Measurements from ENCODE around the gene F5. TPM values are rescaled to one million over a fixed set of nuclear protein-coding genes. Genes with fewer than 3 reads are reported as not detected.

F5 gene
- total and polyA plus RNA-seq, 9 of the 15 experiments (the other 6 are each of a cell fraction or from before 2014, with no cell fraction given) = 0.03 to 0.13 TPM; not detected in 7

GRCh38 chr1:169508432-169509338, 77.6 kb downstream of the F5 start (continued):
- TF ChIP-seq FOXK2 (conservative IDR thresholded peaks at IDR 0.05 in 1 of 2, IDR thresholded peaks at IDR 0.05 in 1 of 2; ENCODE audit: low read depth in 2 of 2) (peak; percentile 92 to 94), ZNF780A (CRISPR knock-in tag; IDR thresholded peaks at IDR 0.05) (no peak), MTA1 (IDR thresholded peaks at IDR 0.05; ENCODE audit: borderline replicate concordance) (0 out of 2 replicates have a peak, but pooled peaks have one; percentile 27), E2F8 (IDR thresholded peaks at IDR 0.05; ENCODE audit: low read depth, partially characterized antibody) (peak; percentile 50), TRIM24 (IDR thresholded peaks at IDR 0.05) (0 out of 4 replicates have a peak, but pooled peaks of 1 of the 2 experiments have one; percentile 14), ARID3A (IDR thresholded peaks at IDR 0.05; ENCODE audit: borderline replicate concordance, low read depth, low read length) (peak; percentile 28; the same call in 1 of the 2 replicates), MGA (IDR thresholded peaks at IDR 0.05) (0 out of 2 replicates have a peak, but pooled peaks have one; percentile 51), TBP (optimal IDR thresholded peaks at IDR 0.05; ENCODE audit: low read depth, low read length) (peak; percentile 22)
